Lower lobe of right lung (tissue), 2 donors: Measurements from ENCODE around the gene TPR. TPM values are rescaled to one million over a fixed set of nuclear protein-coding genes. Genes with fewer than 3 reads are reported as not detected.
A peak's percentile ranks its signal among the peaks of the same experiment; 100 is the strongest.

ENCODE experiments used
- ATAC-seq, 2 donors: fragments of 200-7000 bp; cut with Tn5 transposase; one replicate each; pipeline ENCODE4 v1.9.1; 2020 to 2022; ENCODE audit warnings: mild to moderate bottlenecking in 2 of 2, moderate library complexity in 2 of 2
- DNase-seq: peaks from one replicate; pipeline ENCODE4 v3.0.0-alpha.2; 2020
- H3K27ac ChIP-seq: fragments of 200-600 bp; one replicate; pipeline ENCODE4 v1.8.0; 2022
- H3K27me3 ChIP-seq: fragments of 200-600 bp; one replicate; pipeline ENCODE4 v1.8.0; 2022; ENCODE audit warnings: low read depth
- H3K36me3 ChIP-seq: fragments of 200-600 bp; one replicate; pipeline ENCODE4 v1.8.0; 2022; ENCODE audit warnings: mild to moderate bottlenecking
- H3K4me1 ChIP-seq: fragments of 200-600 bp; one replicate; pipeline ENCODE4 v1.8.0; 2022
- H3K4me3 ChIP-seq: fragments of 200-600 bp; one replicate; pipeline ENCODE4 v1.8.0; 2022; ENCODE audit warnings: mild to moderate bottlenecking
- H3K9me3 ChIP-seq: fragments of 200-600 bp; one replicate; pipeline ENCODE4 v1.8.0; 2022
- intact Hi-C: fragments of 100-400 bp; cut with DNase I; formaldehyde crosslinking; loops from one replicate; pipeline ENCODE4 v1.11.0; 2022
- total RNA-seq: library from RNA; stranded (reverse); fragmentation: NEBNext Ultra II Directional; extraction: Animal tissue kit (Norgen Biotek cat#: 25700); gene quantifications from one replicate; pipeline ENCODE4 v1.2.1, GENCODE V29; 2021
- TF ChIP-seq, protein P1 (sequence below): fragments of 200-600 bp; IDR thresholded peaks from one replicate; pipeline ENCODE4 v1.8.0; 2022; ENCODE audit warnings: antibody characterized with exemption, mild to moderate bottlenecking
- donor health status: DM: no; HTN: yes; CAD: no; lungs with severe emphysema.

TPR gene
- total RNA-seq, 1 donor from 2014 or later = 79.2 TPM

DNA sequence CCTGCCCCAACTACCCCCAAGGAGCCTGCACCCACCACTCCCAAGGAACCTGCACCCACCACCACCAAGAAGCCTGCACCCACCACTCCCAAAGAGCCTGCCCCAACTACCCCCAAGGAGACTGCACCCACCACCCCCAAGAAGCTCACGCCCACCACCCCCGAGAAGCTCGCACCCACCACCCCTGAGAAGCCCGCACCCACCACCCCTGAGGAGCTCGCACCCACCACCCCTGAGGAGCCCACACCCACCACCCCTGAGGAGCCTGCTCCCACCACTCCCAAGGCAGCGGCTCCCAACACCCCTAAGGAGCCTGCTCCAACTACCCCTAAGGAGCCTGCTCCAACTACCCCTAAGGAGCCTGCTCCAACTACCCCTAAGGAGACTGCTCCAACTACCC lies 67.6 kb downstream of the TPR start:
- ATAC-seq = no peak
- TF ChIP-seq, protein P1, sequence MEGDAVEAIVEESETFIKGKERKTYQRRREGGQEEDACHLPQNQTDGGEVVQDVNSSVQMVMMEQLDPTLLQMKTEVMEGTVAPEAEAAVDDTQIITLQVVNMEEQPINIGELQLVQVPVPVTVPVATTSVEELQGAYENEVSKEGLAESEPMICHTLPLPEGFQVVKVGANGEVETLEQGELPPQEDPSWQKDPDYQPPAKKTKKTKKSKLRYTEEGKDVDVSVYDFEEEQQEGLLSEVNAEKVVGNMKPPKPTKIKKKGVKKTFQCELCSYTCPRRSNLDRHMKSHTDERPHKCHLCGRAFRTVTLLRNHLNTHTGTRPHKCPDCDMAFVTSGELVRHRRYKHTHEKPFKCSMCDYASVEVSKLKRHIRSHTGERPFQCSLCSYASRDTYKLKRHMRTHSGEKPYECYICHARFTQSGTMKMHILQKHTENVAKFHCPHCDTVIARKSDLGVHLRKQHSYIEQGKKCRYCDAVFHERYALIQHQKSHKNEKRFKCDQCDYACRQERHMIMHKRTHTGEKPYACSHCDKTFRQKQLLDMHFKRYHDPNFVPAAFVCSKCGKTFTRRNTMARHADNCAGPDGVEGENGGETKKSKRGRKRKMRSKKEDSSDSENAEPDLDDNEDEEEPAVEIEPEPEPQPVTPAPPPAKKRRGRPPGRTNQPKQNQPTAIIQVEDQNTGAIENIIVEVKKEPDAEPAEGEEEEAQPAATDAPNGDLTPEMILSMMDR = no peak
- H3K4me3 ChIP-seq = no peak overlapping the region
- no peak for DNase-seq
- no peaks in the 10 kb centered on the region for H3K9me3 ChIP-seq
- H3K4me1 ChIP-seq = no peaks in the 10 kb centered on the region
- intact Hi-C loops = no loop called here
- no peaks in the 10 kb centered on the region for H3K27me3 ChIP-seq
- H3K36me3 ChIP-seq = peaks cover 25% of the 10 kb centered on the region
- H3K27ac ChIP-seq = no peak overlapping the region

DNA sequence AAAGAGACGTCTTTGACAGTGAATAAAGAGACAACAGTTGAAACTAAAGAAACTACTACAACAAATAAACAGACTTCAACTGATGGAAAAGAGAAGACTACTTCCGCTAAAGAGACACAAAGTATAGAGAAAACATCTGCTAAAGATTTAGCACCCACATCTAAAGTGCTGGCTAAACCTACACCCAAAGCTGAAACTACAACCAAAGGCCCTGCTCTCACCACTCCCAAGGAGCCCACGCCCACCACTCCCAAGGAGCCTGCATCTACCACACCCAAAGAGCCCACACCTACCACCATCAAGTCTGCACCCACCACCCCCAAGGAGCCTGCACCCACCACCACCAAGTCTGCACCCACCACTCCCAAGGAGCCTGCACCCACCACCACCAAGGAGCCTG lies 68.5 kb downstream of the TPR start:
- TF ChIP-seq, protein P1 = no peak
- intact Hi-C loops = no loop called here
- H3K36me3 ChIP-seq = peaks cover 16% of the 10 kb centered on the region
- DNase-seq (no peak), ATAC-seq (no peak)
- H3K4me3 ChIP-seq = no peak overlapping the region
- no peak overlapping the region for H3K27ac ChIP-seq
- H3K27me3 ChIP-seq = no peaks in the 10 kb centered on the region
- H3K9me3 ChIP-seq = no peaks in the 10 kb centered on the region
- H3K4me1 ChIP-seq = no peaks in the 10 kb centered on the region

- no peak overlapping the region for H3K4me3 ChIP-seq
- TF ChIP-seq, protein P1 = peak; percentile 30
- intact Hi-C loops = no loop called here
- H3K4me1 ChIP-seq = no peaks in the 10 kb centered on the region
- H3K9me3 ChIP-seq = no peaks in the 10 kb centered on the region
- DNase-seq = no peak
- no peak overlapping the region for H3K27ac ChIP-seq
- H3K36me3 ChIP-seq = peaks cover 3% of the 10 kb centered on the region
- ATAC-seq = peak in 1 of 2 donors; percentile 36
- H3K27me3 ChIP-seq = no peaks in the 10 kb centered on the region
These were observed 69.8 kb downstream of the TPR start for GRCh38 chr1:186304982-186305949.

DNA sequence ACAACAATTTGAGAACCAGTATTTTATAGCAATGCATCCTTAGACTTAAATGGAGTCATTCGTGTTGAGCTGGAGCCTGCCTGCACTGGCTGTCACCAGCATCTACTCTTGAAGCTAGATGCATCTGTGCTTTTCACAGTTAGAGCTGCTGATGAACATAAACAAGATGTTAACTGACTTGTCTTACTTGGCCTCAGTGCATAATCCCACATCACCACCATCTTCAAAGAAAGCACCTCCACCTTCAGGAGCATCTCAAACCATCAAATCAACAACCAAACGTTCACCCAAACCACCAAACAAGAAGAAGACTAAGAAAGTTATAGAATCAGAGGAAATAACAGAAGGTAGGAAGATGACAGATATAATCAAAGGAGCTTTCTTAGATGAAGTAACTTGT lies 71.1 kb downstream of the TPR start:
- DNase-seq (no peak), ATAC-seq (no peak)
- H3K27ac ChIP-seq = no peak overlapping the region
- TF ChIP-seq, protein P1 = no peak
- intact Hi-C loops = no loop called here
- no peaks in the 10 kb centered on the region for H3K9me3 ChIP-seq
- no peak overlapping the region for H3K4me3 ChIP-seq
- H3K27me3 ChIP-seq = no peaks in the 10 kb centered on the region
- no peaks in the 10 kb centered on the region for H3K4me1 ChIP-seq
- H3K36me3 ChIP-seq = no peaks in the 10 kb centered on the region

DNA sequence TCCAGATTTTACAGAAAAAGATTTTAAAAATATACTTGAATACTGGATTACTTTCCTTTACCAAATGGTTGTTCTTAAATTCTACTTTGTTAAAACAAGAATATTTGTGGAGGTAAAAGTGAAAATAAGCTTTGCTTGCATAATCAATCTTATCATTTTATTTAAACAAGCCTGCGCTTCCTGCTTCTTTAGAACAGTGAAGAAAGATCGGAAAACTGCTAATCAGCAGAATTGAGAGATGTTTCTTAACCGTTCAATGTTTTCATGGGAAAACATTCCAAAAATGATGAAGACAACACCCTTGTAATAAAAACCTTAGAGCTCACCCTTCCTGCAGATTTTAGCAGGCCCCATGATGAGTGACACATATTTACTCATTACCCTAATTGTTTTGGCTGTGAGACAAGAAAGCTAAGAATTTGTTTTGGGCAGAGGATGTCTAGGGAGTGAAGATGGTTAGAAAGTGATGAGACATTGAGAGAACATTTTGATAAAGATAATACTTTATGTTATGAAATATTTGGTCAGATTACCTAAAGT lies 72.6 kb downstream of the TPR start:
- DNase-seq = no peak
- H3K36me3 ChIP-seq = no peaks in the 10 kb centered on the region
- TF ChIP-seq, protein P1 = no peak
- no peaks in the 10 kb centered on the region for H3K9me3 ChIP-seq
- no peak overlapping the region for H3K27ac ChIP-seq
- H3K4me1 ChIP-seq = no peaks in the 10 kb centered on the region
- H3K4me3 ChIP-seq = no peak overlapping the region
- intact Hi-C loops = no loop called here
- ATAC-seq = no peak
- H3K27me3 ChIP-seq = no peaks in the 10 kb centered on the region
